Heart right ventricle (tissue), 16 donors: ENCODE data around the gene MDM4. TPM values are rescaled to one million over a fixed set of nuclear protein-coding genes. Genes with fewer than 3 reads are reported as not detected.

Source experiments
- ATAC-seq, 8 donors: fragments of 200-7000 bp; cut with Tn5 transposase; one replicate each; pipeline ENCODE4 v1.9.1; 2020; ENCODE audit warnings: mild to moderate bottlenecking in 8 of 8, moderate library complexity in 8 of 8, moderate number of reproducible peaks in 1 of 8
- DNase-seq, 2 donors: peaks; one replicate each; pipeline ENCODE4 v3.0.0-alpha.2; 2020
- H3K27ac ChIP-seq, 10 donors: fragments of 200-600 bp; sonication (generic) in 2 of 10; one replicate each; pipeline versions ENCODE4 v1.5.0 to v1.8.0; 2020 to 2022; ENCODE audit warnings: mild to moderate bottlenecking in 3 of 10
- H3K27me3 ChIP-seq, 7 donors: fragments of 200-600 bp; one replicate each; pipeline ENCODE4 v1.8.0; 2021 to 2022; ENCODE audit warnings: mild to moderate bottlenecking in 2 of 7
- H3K36me3 ChIP-seq, 9 donors: fragments of 200-600 bp; sonication (generic) in 1 of 9; one replicate each; pipeline versions ENCODE4 v1.5.0 to v1.8.0; 2020 to 2022; ENCODE audit warnings: mild to moderate bottlenecking in 2 of 9
- H3K4me1 ChIP-seq, 9 donors: fragments of 200-600 bp; sonication (generic) in 1 of 9; one replicate each; pipeline versions ENCODE4 v1.5.0 to v1.8.0; 2020 to 2022; ENCODE audit warnings: mild to moderate bottlenecking in 4 of 9
- H3K4me3 ChIP-seq, 10 donors: fragments of 200-600 bp; sonication (generic) in 2 of 10; one replicate each; pipeline versions ENCODE4 v1.5.0 to v1.8.0; 2020 to 2022; ENCODE audit warnings: mild to moderate bottlenecking in 7 of 10, moderate library complexity in 2 of 10
- H3K9me3 ChIP-seq, 11 donors: fragments of 200-600 bp in 10 of 11; sonication (generic) in 2 of 11; one replicate each; pipeline versions ENCODE4 v1.5.0 to v1.8.0; 2013 to 2022; ENCODE audit warnings: mild to moderate bottlenecking in 2 of 11, control low read depth in 1 of 11, moderate library complexity in 1 of 11
- WGBS, 2 donors: extraction: QIAGEN DNeasy Blood & Tissue Kit; methylation state at CpG; one replicate each; pipeline ENCODE4 v1.1.7; 2013; ENCODE audit warnings: inconsistent platforms in 1 of 2; 5-methylcytosine and 5-hydroxymethylcytosine counted together
- intact Hi-C, 10 donors: fragments of 100-400 bp; cut with DNase I; formaldehyde crosslinking; loops; one replicate each; pipeline versions ENCODE4 v1.11.1 to v1.14.2; 2022
- polyA plus RNA-seq, 2 donors: library from polyadenylated mRNA; stranded (reverse); fragments of 200-250 nt; gene quantifications; one replicate each; pipeline ENCODE4 v1.2.3, GENCODE V29; 2013
- total RNA-seq, 10 donors: library from RNA; stranded (reverse); fragmentation: NEBNext Ultra II Directional in 3 of 10; extraction: Animal tissue kit (Norgen Biotek cat#: 25700) in 3 of 10; gene quantifications; one replicate each; pipeline versions ENCODE4 v1.2.1 to v1.2.4, GENCODE V29; 2021 to 2023
- TF ChIP-seq, protein P1 (sequence below), 9 donors: fragments of 200-600 bp; sonication (generic) in 2 of 9; IDR thresholded peaks; one replicate each; pipeline versions ENCODE4 v1.5.0 to v1.8.0; 2021 to 2022; ENCODE audit warnings: antibody characterized with exemption in 9 of 9, mild to moderate bottlenecking in 5 of 9, moderate library complexity in 1 of 9
- donor health status: Arrhythmogenic right ventricular cardiomyopathy.
- donor health status: ischemic (EF 13 %, LVEDD 7.1; RV severe dilation, severe dysfunction).
- donor health status: healthy with polysubstance abuse.
- donor health status: DM: no; HTN: yes; CAD: no.
- donor health status: DM: no; HTN: no; CAD: no.
- donor health status: ischemic (EF 25% LVEDD 6.9; RV normal size, moderate dysfunction).
- donor health status: ischemic (EF 25% LVEDD 5.7; RV mildly dilated, moderate dysfunction).
- donor health status: healthy.
- donor health status: DM: yes; HTN: yes; CAD: no.
- donor health status: Ischemic cardiomyopathy.
- donor health status: ischemic (EF 35%, LVEDD 5.7; RV mildly dilated, moderate dysfunction).
- donor health status: nonischemic (EF 11% LVEDD 7.7; RV severe dilation, severe dysfunction).
- donor health status: DM: yes; HTN: yes; CAD: no.
- donor health status: PGD.
- donor health status: ischemic (EF 29% LVEDD 5.4; RV normal size, mild dysfunction).
- donor health status: nonischemic (EF 23%, LVEDD 6.1; RV moderate dilation, normal function).

The MDM4 gene
- total and polyA plus RNA-seq, 12 donors: 3.7 to 43.7 (median 38.7) TPM

- H3K27ac ChIP-seq: no peak overlapping the region
- peaks cover 0 to 9% (median 0%) of the 10 kb centered on the region in 11 donors for H3K9me3 ChIP-seq
- no peaks in the 10 kb centered on the region for H3K27me3 ChIP-seq
- intact Hi-C loops: no loop called here
- H3K36me3 ChIP-seq: peaks cover 0 to 100% (median 60%) of the 10 kb centered on the region in 9 donors
- no peaks in the 10 kb centered on the region for H3K4me1 ChIP-seq
- DNase-seq: no peak
- 88 to 93% methylated on average over 5 of the region's 5 CpGs for WGBS, 2 donors
- ATAC-seq: peak in 6 of 8 donors; percentile 14 to 47 (median 32)
- no peak overlapping the region for H3K4me3 ChIP-seq
- TF ChIP-seq, protein P1, sequence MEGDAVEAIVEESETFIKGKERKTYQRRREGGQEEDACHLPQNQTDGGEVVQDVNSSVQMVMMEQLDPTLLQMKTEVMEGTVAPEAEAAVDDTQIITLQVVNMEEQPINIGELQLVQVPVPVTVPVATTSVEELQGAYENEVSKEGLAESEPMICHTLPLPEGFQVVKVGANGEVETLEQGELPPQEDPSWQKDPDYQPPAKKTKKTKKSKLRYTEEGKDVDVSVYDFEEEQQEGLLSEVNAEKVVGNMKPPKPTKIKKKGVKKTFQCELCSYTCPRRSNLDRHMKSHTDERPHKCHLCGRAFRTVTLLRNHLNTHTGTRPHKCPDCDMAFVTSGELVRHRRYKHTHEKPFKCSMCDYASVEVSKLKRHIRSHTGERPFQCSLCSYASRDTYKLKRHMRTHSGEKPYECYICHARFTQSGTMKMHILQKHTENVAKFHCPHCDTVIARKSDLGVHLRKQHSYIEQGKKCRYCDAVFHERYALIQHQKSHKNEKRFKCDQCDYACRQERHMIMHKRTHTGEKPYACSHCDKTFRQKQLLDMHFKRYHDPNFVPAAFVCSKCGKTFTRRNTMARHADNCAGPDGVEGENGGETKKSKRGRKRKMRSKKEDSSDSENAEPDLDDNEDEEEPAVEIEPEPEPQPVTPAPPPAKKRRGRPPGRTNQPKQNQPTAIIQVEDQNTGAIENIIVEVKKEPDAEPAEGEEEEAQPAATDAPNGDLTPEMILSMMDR (IDR thresholded peaks at IDR 0.05): no peak
Observed at GRCh38 chr1:204528241-204528640, 12.0 kb downstream of the MDM4 start.

DNA sequence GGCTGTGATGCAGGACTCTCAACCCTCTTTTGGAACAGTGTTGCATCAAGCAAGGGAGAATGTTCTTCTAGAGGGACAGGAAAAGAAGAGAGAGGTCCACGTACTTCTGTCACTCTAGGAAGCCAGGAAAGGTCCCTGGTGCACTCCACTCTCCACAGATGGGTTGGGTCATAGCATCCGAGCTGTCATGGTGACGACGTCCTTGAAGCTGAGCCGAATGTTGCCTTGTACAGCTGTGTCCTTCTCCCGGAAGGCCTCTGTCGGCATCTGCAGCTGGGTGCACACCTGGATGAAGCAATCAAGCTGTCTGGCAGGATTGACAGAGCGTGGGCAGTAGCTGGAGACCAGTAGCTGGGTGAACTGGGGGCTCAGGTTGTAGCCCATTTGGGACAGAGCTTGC is 12.5 kb downstream of the MDM4 start:
- H3K9me3 ChIP-seq: peaks cover 0 to 5% (median 0%) of the 10 kb centered on the region in 11 donors
- no peak overlapping the region for H3K27ac ChIP-seq
- H3K4me3 ChIP-seq: no peak overlapping the region
- H3K36me3 ChIP-seq: peaks cover 0 to 100% (median 61%) of the 10 kb centered on the region in 9 donors
- H3K4me1 ChIP-seq: no peaks in the 10 kb centered on the region
- H3K27me3 ChIP-seq: no peaks in the 10 kb centered on the region
- WGBS, 2 donors: 76 to 85% methylated on average over 8 of the region's 8 CpGs
- intact Hi-C loops: no loop called here
- TF ChIP-seq, protein P1 (IDR thresholded peaks at IDR 0.05): no peak
- DNase-seq: no peak
- peak; percentile 17 to 66 (median 28) for ATAC-seq

DNA sequence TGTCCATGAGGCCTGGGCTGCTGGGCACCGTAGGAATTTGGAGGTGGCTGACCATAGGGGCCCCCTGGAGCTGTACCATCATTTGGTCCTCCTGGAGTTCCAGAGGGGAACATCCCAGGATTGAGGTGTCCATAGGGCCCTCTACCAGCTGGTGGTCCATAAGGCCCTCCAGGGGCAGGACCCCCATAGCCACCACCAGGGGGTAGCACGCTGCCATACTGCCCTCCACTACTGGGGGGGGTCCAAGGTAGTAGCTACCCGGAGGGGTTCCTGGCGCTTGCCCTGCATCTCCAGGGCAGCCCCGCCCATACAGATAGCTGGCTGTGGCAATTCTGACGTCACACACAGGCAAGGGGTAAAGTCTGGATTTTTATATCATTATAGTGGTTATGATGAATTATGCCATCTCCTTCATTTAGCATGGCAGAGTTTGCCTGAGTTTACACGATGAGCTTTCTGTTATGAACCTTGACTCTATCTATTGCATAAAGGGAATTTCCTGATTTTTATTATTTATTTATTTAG is 13.2 kb downstream of the MDM4 start:
- Histone ChIP-seq H3K9me3 (no peaks in the 10 kb centered on the region), H3K27me3 (no peaks in the 10 kb centered on the region), H3K27ac (no peak overlapping the region), H3K4me1 (no peaks in the 10 kb centered on the region), H3K36me3 (peaks cover 0 to 100% (median 66%) of the 10 kb centered on the region in 9 donors), H3K4me3 (no peak overlapping the region)
- WGBS, 2 donors: 86 to 87% methylated on average over 7 of the region's 7 CpGs
- intact Hi-C loops: no loop called here
- TF ChIP-seq, protein P1 (IDR thresholded peaks at IDR 0.05): peak in 2 of 9 donors; percentile 16
- DNase-seq (no peak), ATAC-seq (peak in 6 of 8 donors; percentile 17 to 37 (median 32))

DNA sequence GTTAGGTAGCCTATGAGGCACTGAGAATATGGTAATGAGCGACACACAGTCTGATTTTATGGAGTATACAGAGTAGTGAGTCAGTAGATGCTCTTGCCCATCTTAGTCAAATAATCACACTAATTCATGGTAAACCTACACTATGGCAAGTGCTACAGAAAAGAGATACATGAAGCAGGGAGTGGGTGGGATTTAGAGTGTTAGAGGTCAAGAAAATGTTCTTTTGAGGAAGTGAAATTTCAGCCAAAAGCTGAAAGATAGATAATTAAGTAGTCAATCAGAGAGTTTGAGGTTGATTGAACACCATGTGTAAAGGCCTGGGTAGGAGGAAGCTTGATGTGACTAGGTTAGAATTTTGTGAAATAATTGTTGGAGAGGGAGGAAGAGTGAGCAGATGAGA is 14.7 kb downstream of the MDM4 start:
- Histone ChIP-seq H3K4me1 (no peaks in the 10 kb centered on the region), H3K36me3 (peaks cover 0 to 100% (median 67%) of the 10 kb centered on the region in 9 donors), H3K9me3 (no peaks in the 10 kb centered on the region), H3K27ac (no peak overlapping the region), H3K27me3 (no peaks in the 10 kb centered on the region), H3K4me3 (no peak overlapping the region)
- WGBS, 2 donors: 100% methylated on average over 1 of the region's 1 CpG
- intact Hi-C loops: no loop called here
- ATAC-seq: no peak
- DNase-seq: no peak
- TF ChIP-seq, protein P1 (IDR thresholded peaks at IDR 0.05): no peak
